Keratinocyte (primary cell): ENCODE measurements around the gene LRRC73.
"Not testable (repeated sequence)": the region's sequence is repeated elsewhere in the genome, so short reads cannot be mapped to it uniquely, and the experiment has no call there.

Experiments used
- CTCF ChIP-seq, 3 experiments: IDR thresholded peaks in 1 of 3; conservative IDR thresholded peaks in 1 of 3; optimal IDR thresholded peaks in 1 of 3; 2 replicates in 2 of 3; 3 replicates in 1 of 3; pipeline versions ENCODE3 to v1.5.1; 2011; ENCODE audit warnings: low read length in 3 of 3, mild to moderate bottlenecking in 3 of 3, moderate library complexity in 2 of 3, control low read depth in 1 of 3, inconsistent platforms in 1 of 3; ENCODE audit not compliant: insufficient read depth in 2 of 3; ENCODE audit errors: extremely low read depth in 1 of 3
- EZH2 ChIP-seq: IDR thresholded peaks from one replicate; pipeline ENCODE4 v1.6.1; 2012; ENCODE audit warnings: inconsistent platforms, mild to moderate bottlenecking, low read length, moderate library complexity

GRCh38 chr6:43467265-43467664, 42.9 kb downstream of the LRRC73 start:
- TF ChIP-seq CTCF (optimal IDR thresholded peaks at IDR 0.05 in 1 of 3, IDR thresholded peaks at IDR 0.05 in 1 of 3, conservative IDR thresholded peaks at IDR 0.05 in 1 of 3; ENCODE audit: extremely low read depth in 1 of 3, insufficient read depth in 2 of 3, low read length in 3 of 3); EZH2: not testable (repeated sequence)
